ENCODE data around the gene HOXD8. TPM values are rescaled to one million over a fixed set of nuclear protein-coding genes. Genes with fewer than 3 reads are reported as not detected.

HOXD8 gene
- total and polyA plus RNA-seq, 9 donors = 13.9 to 39.3 (median 26.2) TPM

DNA sequence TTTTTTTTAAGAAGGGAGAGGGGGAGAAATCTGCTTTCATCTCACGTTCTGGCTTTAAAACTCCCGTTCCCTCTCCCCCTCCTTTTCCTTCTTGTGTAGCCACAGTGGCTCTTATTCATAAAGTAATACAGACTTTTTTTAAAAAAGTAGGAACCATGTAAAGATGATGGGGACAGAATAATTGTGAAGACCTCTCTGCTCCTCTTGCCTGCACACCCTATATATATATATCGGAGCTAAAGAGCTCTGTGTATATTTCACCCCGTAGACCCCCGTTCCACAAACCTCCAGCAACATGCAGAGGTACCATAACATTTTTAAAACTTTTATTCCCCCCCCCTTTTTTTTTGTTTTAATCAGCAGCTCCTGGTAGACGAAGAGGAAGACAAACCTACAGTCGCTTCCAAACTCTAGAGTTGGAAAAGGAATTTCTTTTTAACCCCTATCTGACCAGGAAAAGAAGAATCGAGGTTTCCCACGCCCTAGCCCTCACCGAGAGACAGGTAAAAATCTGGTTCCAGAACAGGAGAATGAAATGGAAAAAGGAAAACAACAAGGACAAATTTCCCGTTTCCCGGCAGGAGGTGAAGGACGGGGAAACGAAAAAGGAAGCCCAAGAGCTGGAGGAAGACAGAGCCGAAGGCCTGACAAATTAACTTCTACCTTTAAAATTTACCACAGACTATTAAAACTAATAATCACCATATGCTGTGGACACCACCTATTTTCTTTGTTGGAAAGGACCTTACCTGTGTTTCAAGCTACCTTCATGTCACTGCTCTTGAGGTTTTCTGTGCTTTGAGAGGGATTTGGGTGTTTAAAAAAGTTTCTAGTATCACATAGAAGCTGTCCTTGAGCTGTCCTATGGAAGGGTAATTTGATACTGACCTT is 1.7 kb downstream of the HOXD8 start:
- DNase-seq = no peak
- WGBS (ENCODE audit: insufficient coverage) = no CpG with 5 or more reads among the region's 15 CpGs
- H3K9me3 ChIP-seq (replicated peaks; ENCODE audit: control insufficient read depth, low read depth, low read length) = no peaks in the 10 kb centered on the region
- peaks cover 66% of the 10 kb centered on the region for H3K27me3 ChIP-seq (ENCODE audit: control insufficient read depth, insufficient read depth, low read length)
- peak overlapping the region; percentile 90 for H3K27ac ChIP-seq (ENCODE audit: low read length)
- H3K4me1 ChIP-seq (ENCODE audit: control insufficient read depth, insufficient read depth, low read length) = peaks cover 52% of the 10 kb centered on the region
- peaks cover 5% of the 10 kb centered on the region for H3K36me3 ChIP-seq (ENCODE audit: control insufficient read depth, insufficient read depth, low read length)
- H3K4me3 ChIP-seq (ENCODE audit: low read length) = peak overlapping the region; percentile 61

DNA sequence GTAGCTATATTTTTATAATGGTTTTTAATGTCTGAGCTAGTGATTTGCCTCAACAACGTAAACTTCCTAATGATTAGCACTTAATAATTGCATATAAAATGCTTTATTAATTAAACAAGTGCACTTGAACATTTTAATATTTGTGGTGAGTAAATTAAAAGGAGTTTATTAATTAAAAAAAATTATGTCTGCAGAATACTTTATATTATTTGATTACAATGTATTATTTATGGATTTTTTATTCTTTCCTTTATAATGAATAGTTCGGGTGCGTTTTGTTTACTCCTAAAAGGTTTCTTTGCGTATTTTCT is 2.3 kb downstream of the HOXD8 start:
- Histone ChIP-seq H3K4me3 (ENCODE audit: low read length) (peak overlapping the region; percentile 61), H3K36me3 (ENCODE audit: control insufficient read depth, insufficient read depth, low read length) (peaks cover 5% of the 10 kb centered on the region), H3K9me3 (replicated peaks; ENCODE audit: control insufficient read depth, low read depth, low read length) (no peaks in the 10 kb centered on the region), H3K27me3 (ENCODE audit: control insufficient read depth, insufficient read depth, low read length) (peaks cover 66% of the 10 kb centered on the region), H3K27ac (ENCODE audit: low read length) (peak overlapping the region; percentile 90), H3K4me1 (ENCODE audit: control insufficient read depth, insufficient read depth, low read length) (peaks cover 52% of the 10 kb centered on the region)
- DNase-seq = no peak
- WGBS (ENCODE audit: insufficient coverage) = no CpG with 5 or more reads among the region's 4 CpGs

DNA sequence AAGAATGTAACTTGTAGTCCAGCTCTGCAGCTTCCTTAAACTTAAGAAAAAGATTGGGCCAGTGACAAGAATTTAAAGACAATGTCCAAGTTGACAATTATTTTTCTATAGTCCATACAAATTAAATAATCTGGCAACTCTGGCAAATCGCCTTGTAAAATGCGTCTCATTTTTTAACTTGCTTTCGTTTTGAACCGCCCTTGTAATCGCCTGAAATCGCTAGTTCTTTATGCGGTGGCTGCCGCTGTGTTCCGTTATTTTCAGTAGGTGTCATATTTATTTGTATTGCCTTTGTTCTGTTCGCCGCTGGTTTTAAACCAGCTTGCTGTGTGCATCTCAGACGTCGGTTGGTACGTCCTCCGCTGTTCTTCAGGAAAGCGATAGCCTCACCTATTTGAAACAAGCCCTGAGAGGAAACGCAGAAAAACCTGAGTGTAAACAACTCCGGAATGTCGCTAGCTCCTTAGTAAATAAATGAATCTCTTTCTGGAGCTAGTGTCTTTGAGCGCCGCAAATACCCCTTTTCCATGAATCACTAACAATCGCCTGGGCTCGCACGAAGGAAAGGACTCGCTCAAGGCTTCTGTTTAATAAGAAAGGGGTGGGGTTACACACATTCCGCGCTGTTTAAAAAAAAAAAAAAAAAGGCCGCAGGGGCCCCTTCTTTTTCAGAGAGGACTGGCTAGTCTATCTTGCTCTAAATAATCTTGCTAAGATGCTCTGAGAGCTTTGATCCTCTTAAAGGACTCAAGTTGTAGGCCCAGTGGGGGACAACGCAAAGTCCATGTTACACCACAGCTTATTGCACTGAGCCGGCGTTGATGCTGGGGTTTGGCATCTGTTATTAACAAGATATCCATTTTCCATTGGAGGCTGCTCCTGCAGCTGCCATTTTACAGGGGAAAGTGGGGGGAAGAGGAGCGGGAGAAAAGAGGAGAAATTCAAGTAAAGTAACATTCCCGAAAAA is 3.0 kb downstream of the HOXD8 start:
- 56% methylated on average over 16 of the region's 33 CpGs for WGBS (ENCODE audit: insufficient coverage)
- Histone ChIP-seq H3K27me3 (ENCODE audit: control insufficient read depth, insufficient read depth, low read length) (peaks cover 68% of the 10 kb centered on the region), H3K4me1 (ENCODE audit: control insufficient read depth, insufficient read depth, low read length) (peaks cover 55% of the 10 kb centered on the region), H3K27ac (ENCODE audit: low read length) (peak overlapping the region; percentile 75), H3K9me3 (replicated peaks; ENCODE audit: control insufficient read depth, low read depth, low read length) (no peaks in the 10 kb centered on the region), H3K36me3 (ENCODE audit: control insufficient read depth, insufficient read depth, low read length) (peaks cover 5% of the 10 kb centered on the region), H3K4me3 (ENCODE audit: low read length) (peak overlapping the region; percentile 61)
- peak; percentile 43 for DNase-seq

DNA sequence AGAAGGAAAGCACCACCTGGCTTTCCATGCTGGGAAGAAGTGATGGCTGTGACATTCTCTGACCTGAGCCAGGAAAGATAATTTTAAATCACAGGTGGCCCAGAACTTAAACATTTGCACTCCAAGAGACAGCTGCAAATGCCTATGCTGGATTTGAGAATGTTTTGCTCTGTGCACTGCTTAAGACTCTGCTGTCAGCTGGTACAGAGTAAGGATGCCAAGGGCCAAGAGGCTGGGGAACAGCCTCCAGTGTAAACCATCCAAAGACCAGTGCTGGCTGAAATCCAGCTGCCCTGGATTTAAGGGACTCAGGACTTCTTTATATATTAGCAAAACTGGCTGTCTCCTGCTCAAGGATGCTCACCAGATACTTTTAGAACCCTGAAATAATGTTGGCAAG is 3.9 kb downstream of the HOXD8 start:
- Histone ChIP-seq H3K27ac (ENCODE audit: low read length) (peak overlapping the region; percentile 75), H3K27me3 (ENCODE audit: control insufficient read depth, insufficient read depth, low read length) (peaks cover 67% of the 10 kb centered on the region), H3K9me3 (replicated peaks; ENCODE audit: control insufficient read depth, low read depth, low read length) (no peaks in the 10 kb centered on the region), H3K4me3 (ENCODE audit: low read length) (no peak overlapping the region), H3K36me3 (ENCODE audit: control insufficient read depth, insufficient read depth, low read length) (peaks cover 5% of the 10 kb centered on the region), H3K4me1 (ENCODE audit: control insufficient read depth, insufficient read depth, low read length) (peaks cover 53% of the 10 kb centered on the region)
- peak; percentile 70 for DNase-seq

DNA sequence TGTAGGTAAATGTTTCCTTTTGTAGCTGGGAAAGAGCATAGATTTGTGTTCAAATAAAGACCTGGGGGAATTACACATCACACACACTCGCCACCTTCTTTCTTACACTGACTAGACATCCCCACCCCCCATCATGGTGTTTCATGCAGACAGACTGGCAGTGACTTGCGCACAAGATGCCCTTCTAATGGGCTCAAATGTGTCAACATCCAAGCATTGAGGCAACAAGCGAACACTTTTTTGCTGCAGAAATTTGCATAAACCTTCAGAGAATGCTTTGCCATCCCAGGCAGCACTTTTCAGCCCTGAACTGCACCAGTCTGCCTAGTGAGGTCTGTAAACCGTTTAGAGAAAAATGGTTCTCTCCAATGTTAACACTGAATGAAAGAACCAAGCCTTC is 4.5 kb downstream of the HOXD8 start:
- H3K9me3 ChIP-seq (replicated peaks; ENCODE audit: control insufficient read depth, low read depth, low read length) = no peaks in the 10 kb centered on the region
- H3K27ac ChIP-seq (ENCODE audit: low read length) = no peak overlapping the region
- no peak for DNase-seq
- H3K27me3 ChIP-seq (ENCODE audit: control insufficient read depth, insufficient read depth, low read length) = peaks cover 66% of the 10 kb centered on the region
- H3K36me3 ChIP-seq (ENCODE audit: control insufficient read depth, insufficient read depth, low read length) = peaks cover 5% of the 10 kb centered on the region
- 80% methylated on average over 3 of the region's 4 CpGs for WGBS (ENCODE audit: insufficient coverage)
- peaks cover 51% of the 10 kb centered on the region for H3K4me1 ChIP-seq (ENCODE audit: control insufficient read depth, insufficient read depth, low read length)
- no peak overlapping the region for H3K4me3 ChIP-seq (ENCODE audit: low read length)

DNA sequence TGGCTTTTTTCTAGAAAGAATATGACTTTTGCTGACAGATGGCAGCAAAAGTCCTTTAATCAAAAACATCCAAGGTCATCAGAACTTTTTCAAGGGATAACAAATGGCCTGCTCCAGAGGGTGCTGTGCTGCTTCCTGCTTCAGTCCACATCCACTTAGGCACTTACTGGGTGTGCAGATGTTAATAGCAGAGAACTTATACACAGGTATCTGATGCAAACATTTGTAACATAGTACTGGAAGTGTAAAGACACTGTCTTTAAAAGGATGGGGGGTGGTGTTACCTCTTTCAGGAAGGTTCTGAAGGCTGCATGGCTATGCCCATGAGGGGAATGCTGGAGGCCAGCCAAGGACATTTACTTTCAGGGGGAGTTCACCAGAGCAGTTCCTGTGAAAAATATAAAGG is 5.5 kb downstream of the HOXD8 start:
- Histone ChIP-seq H3K4me3 (ENCODE audit: low read length) (no peak overlapping the region), H3K27ac (ENCODE audit: low read length) (peak overlapping the region; percentile 94), H3K36me3 (ENCODE audit: control insufficient read depth, insufficient read depth, low read length) (peaks cover 5% of the 10 kb centered on the region), H3K9me3 (replicated peaks; ENCODE audit: control insufficient read depth, low read depth, low read length) (no peaks in the 10 kb centered on the region), H3K4me1 (ENCODE audit: control insufficient read depth, insufficient read depth, low read length) (peaks cover 53% of the 10 kb centered on the region), H3K27me3 (ENCODE audit: control insufficient read depth, insufficient read depth, low read length) (peaks cover 70% of the 10 kb centered on the region)
- DNase-seq = peak; percentile 68

DNA sequence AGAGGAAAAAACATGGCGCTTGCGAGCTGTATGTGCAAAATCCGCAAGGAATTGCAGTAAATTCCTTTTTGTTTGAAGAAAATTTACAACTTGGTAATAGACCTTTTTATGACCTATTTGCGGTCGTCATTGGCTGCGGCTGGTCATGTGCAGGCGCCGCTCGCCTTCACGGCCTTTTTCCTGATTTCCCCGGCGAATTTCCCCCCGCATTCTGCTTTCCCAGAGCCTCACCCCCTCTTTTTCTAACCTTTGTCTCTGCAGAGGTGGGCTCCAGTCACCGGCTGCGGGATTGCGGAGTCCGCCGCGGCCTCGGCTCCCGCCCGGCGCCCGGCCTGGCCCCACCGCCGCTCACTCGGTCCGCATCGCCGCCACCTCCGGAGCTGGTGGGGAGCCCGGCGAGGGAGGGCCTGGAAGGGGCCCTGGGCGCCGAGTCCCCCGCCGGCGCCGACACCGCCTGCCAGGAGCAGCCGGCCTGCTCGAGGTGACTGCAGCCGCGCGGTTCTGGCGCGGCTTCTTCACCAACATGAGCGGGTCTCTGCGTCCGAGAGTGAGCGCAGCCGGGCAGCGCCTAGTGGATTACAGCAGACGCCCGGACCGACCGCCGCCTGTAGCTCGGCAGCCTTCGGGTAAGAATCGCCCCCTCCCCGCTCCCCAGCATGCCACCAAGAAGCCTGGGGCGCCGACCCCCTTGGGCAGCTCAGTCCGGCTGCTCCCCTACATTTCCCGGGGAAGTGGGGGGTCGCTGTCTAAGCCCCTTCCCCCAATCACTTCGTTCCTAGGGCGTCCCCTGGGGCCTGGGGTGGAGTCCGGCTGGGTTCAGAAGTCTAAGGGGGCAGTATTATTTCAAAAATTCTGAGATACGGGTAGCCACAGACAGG is 7.1 kb downstream of the HOXD8 start:
- Histone ChIP-seq H3K36me3 (ENCODE audit: control insufficient read depth, insufficient read depth, low read length) (peaks cover 5% of the 10 kb centered on the region), H3K4me3 (ENCODE audit: low read length) (peak overlapping the region; percentile 77), H3K27ac (ENCODE audit: low read length) (peak overlapping the region; percentile 94), H3K4me1 (ENCODE audit: control insufficient read depth, insufficient read depth, low read length) (peaks cover 57% of the 10 kb centered on the region), H3K9me3 (replicated peaks; ENCODE audit: control insufficient read depth, low read depth, low read length) (no peaks in the 10 kb centered on the region), H3K27me3 (ENCODE audit: control insufficient read depth, insufficient read depth, low read length) (peaks cover 71% of the 10 kb centered on the region)
- WGBS (ENCODE audit: insufficient coverage) = under 1% methylated on average over 60 of the region's 71 CpGs
- peak; percentile 92 for DNase-seq

DNA sequence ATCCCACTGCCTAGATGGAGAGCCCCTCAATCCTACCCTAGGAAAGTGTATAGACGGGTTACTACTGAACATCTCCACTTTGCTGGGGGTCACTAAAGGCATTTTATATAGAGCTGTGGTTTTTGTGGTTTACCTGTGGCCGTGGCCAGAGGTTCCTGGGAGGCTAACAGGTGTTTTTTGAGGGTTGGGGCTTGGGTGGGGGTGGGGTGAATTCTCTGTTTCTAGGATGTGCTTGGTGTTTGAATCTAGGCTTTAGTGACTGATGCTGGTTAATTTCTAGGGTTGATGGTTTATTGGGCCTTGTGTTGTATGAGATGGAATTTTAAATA is 7.7 kb downstream of the HOXD8 start:
- Histone ChIP-seq H3K9me3 (replicated peaks; ENCODE audit: control insufficient read depth, low read depth, low read length) (no peaks in the 10 kb centered on the region), H3K36me3 (ENCODE audit: control insufficient read depth, insufficient read depth, low read length) (peaks cover 5% of the 10 kb centered on the region), H3K4me3 (ENCODE audit: low read length) (peak overlapping the region; percentile 77), H3K4me1 (ENCODE audit: control insufficient read depth, insufficient read depth, low read length) (peaks cover 56% of the 10 kb centered on the region), H3K27ac (ENCODE audit: low read length) (peak overlapping the region; percentile 93), H3K27me3 (ENCODE audit: control insufficient read depth, insufficient read depth, low read length) (peaks cover 70% of the 10 kb centered on the region)
- WGBS (ENCODE audit: insufficient coverage) = no CpG with 5 or more reads among the region's 2 CpGs
- DNase-seq = no peak

DNA sequence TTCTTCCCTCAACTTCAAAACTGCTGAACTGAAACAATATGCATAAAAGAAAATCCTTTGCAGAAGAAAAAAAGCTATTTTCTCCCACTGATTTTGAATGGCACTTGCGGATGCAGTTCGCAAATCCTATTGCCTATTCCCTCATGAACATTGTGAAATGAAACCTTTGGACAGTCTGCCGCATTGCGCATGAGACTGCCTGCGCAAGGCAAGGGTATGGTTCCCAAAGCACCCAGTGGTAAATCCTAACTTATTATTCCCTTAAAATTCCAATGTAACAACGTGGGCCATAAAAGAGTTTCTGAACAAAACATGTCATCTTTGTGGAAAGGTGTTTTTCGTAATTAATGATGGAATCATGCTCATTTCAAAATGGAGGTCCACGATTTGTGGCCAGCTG is 8.4 kb downstream of the HOXD8 start:
- peaks cover 5% of the 10 kb centered on the region for H3K36me3 ChIP-seq (ENCODE audit: control insufficient read depth, insufficient read depth, low read length)
- H3K27ac ChIP-seq (ENCODE audit: low read length) = peak overlapping the region; percentile 93
- H3K4me3 ChIP-seq (ENCODE audit: low read length) = peak overlapping the region; percentile 77
- no peak for DNase-seq
- H3K4me1 ChIP-seq (ENCODE audit: control insufficient read depth, insufficient read depth, low read length) = peaks cover 49% of the 10 kb centered on the region
- 35% methylated on average over 2 of the region's 8 CpGs for WGBS (ENCODE audit: insufficient coverage)
- H3K9me3 ChIP-seq (replicated peaks; ENCODE audit: control insufficient read depth, low read depth, low read length) = no peaks in the 10 kb centered on the region
- peaks cover 66% of the 10 kb centered on the region for H3K27me3 ChIP-seq (ENCODE audit: control insufficient read depth, insufficient read depth, low read length)

Measured in muscle of leg (tissue), 11 donors.